Activated naive CD4-positive, alpha-beta T cell treated with anti-CD3 and anti-CD28 coated beads, Interleukin-2, amount 50 U/mL, for 72 hours (primary cell): ENCODE results near the gene ENTR1. TPM values are rescaled to one million over a fixed set of nuclear protein-coding genes. Genes with fewer than 3 reads are reported as not detected.

ENCODE experiments used
- ATAC-seq, 2 donors: fragments of 150-1000 bp; cut with Tn5 transposase; 2 replicates each; pipeline ENCODE4 v1.10.0; 2021; ENCODE audit warnings: mild to moderate bottlenecking in 2 of 2, moderate library complexity in 2 of 2
- DNase-seq, 2 donors: peaks; one replicate each; pipeline ENCODE4 v3.0.0; 2021 to 2022; ENCODE audit warnings: low spot score in 2 of 2
- H3K27ac Mint-ChIP-seq, 2 donors: one replicate each; pipeline ENCODE4 v1.8.0; 2022; ENCODE audit warnings: mild to moderate bottlenecking in 2 of 2, mixed read lengths in 2 of 2
- H3K36me3 Mint-ChIP-seq, 2 donors: one replicate each; pipeline ENCODE4 v1.8.0; 2022; ENCODE audit warnings: mixed read lengths in 2 of 2
- H3K9me3 Mint-ChIP-seq, 2 donors: one replicate each; pipeline ENCODE4 v1.8.0; 2022; ENCODE audit warnings: mixed read lengths in 2 of 2
- total RNA-seq, 2 donors: library from RNA; stranded (reverse); gene quantifications; one replicate each; pipeline ENCODE4 v1.2.3, GENCODE V29; 2022

ENTR1 gene
- total RNA-seq, 2 donors from 2014 or later, result 52.2 to 75.4 TPM

DNA sequence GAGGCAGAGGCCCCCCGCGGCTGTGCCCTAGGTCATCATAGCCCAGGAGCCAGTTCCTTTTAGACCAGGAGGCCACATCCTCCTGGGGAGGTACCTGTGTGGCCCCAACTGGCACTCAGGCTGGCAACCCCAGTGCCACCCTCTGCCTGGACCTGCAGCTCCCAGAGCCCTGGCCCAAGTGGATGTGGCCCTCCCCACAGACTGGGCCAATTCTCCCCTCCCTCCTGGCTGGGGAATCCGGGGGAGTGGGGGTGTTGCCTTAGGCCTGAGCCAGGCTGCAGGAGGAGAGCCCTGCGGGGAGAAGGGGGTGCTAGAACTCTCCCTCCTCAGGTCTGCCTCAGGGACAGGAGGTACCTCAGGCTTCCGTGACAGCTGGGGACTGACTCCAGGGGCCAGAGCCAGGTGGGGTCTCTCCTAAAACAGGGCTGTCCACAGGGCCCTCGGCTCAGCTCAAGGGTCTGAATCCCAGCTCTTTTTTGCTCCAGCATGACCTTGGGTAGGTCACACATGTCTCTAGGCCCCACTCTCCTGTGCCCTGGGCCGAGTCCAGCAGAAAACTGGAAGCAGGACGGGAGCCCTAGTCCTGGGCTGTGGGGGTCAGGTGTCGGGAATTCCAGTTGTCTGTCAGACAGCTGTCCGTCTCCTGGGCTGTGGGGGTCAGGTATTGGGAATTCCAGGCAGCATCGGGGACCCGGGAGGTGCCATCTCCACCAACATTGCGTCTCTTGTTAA lies 56.5 kb downstream of the ENTR1 start:
- ATAC-seq (no peak), DNase-seq (no peak)
- Mint-ChIP-seq H3K9me3 (no peaks in the 10 kb centered on the region), H3K27ac (peak overlapping the region in 1 of 2 donors; percentile 68), H3K36me3 (no peaks in the 10 kb centered on the region)

DNA sequence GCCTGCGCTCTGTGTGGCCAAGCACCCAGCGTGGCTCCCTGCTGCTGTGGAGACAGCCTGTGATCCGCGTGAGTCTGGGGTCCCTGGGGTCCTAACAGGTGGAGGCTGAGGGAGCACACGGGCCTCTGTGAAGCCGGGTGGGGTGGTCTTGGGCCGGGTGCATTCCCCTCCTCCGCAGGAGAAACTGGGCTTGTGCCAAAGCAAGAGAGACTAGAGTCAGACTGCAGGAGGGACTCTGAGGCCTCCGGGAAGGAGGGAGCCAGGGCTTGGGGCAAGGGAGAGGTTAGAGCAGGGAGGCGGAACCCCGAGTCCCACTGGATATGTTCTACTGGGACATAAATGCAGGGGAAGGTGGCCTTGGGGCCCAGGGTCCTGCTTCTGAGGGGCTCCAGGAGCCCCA lies 57.3 kb downstream of the ENTR1 start:
- no peak for ATAC-seq
- no peaks in the 10 kb centered on the region for H3K36me3 Mint-ChIP-seq
- no peak for DNase-seq
- H3K9me3 Mint-ChIP-seq, result no peaks in the 10 kb centered on the region
- H3K27ac Mint-ChIP-seq, result no peak overlapping the region

DNA sequence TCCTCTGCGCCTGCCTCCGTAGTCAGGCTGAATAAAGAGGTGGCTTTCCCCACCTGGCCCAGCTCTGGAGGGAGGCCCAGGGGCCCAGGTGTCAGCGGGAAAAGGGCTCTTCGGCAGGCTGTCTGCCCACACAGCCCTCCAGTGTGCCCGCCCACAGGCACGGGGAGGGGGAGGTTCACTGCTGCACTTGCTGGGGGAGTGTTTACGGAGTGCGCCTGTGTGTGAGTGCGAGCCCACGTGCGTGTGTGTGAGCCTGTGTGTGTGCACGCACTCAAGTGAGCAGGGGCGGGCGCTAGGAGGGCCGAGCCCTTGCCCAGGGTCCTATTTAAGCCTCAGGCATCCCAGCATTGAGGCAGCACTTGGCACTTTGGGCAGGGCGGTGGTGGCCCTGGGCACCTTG lies 57.7 kb downstream of the ENTR1 start:
- no peak for ATAC-seq
- no peak for DNase-seq
- no peaks in the 10 kb centered on the region for H3K36me3 Mint-ChIP-seq
- no peaks in the 10 kb centered on the region for H3K9me3 Mint-ChIP-seq
- H3K27ac Mint-ChIP-seq, result no peak overlapping the region

Other genes with a start within 250 kb of the ENTR1 start
- under 1 TPM; 0.08 to 0.11 TPM for gene LHX3, start 205.5 kb downstream of the ENTR1 start, total RNA-seq
- gene QSOX2, start 164.8 kb downstream of the ENTR1 start, total RNA-seq, result 10 to 100 TPM; 24.1 to 26.2 TPM
- under 1 TPM in 1 of 2 donors, not detected in 1; 0.02 TPM for gene CCDC187, start 106.5 kb downstream of the ENTR1 start, total RNA-seq
- 10 to 100 TPM in 1 of 2 donors, 1 to 10 TPM in 1; 8.5 to 12.3 TPM for gene GPSM1, start 83.1 kb downstream of the ENTR1 start, total RNA-seq
- 10 to 100 TPM; 10.6 to 15.6 TPM for gene DNLZ, start 46.9 kb downstream of the ENTR1 start, total RNA-seq
- 1 to 10 TPM; 1.3 to 1.7 TPM for gene CARD9, start 36.9 kb downstream of the ENTR1 start, total RNA-seq
- gene SNAPC4, start 10.4 kb downstream of the ENTR1 start, total RNA-seq, result 10 to 100 TPM; 12.5 to 16.7 TPM
- 100 to 1,000 TPM in 1 of 2 donors, 10 to 100 TPM in 1; 94.1 to 110 TPM for gene PMPCA, start within 50 bp of the ENTR1 start, total RNA-seq
- 10 to 100 TPM; 14.4 to 16.0 TPM for gene INPP5E, start 29.2 kb upstream of the ENTR1 start, total RNA-seq
- 10 to 100 TPM; 56.6 to 79.5 TPM for gene SEC16A, start 72.4 kb upstream of the ENTR1 start, total RNA-seq
- gene NOTCH1, start 135.4 kb upstream of the ENTR1 start, total RNA-seq, result 10 to 100 TPM; 76.4 to 85.5 TPM